ENCODE measurements around the gene RNU1-2.
"Not testable (repeated sequence)": the region's sequence is repeated elsewhere in the genome, so short reads cannot be mapped to it uniquely, and the experiment has no call there.

The RNU1-2 gene

GRCh38 chr1:16890539-16891021 lies 5.2 kb upstream of the RNU1-2 start:
- H3K4me1 ChIP-seq (ENCODE audit: control insufficient read depth, insufficient read depth, low read length); H3K36me3 ChIP-seq (ENCODE audit: control insufficient read depth, insufficient read depth, low read length); DNase-seq (ENCODE audit: low read depth, low spot score); H3K27ac ChIP-seq (ENCODE audit: low read length); H3K9me3 ChIP-seq (ENCODE audit: control insufficient read depth, insufficient read depth, low read length); H3K27me3 ChIP-seq (ENCODE audit: control insufficient read depth, insufficient read depth, low read length); H3K4me3 ChIP-seq (ENCODE audit: low read length): not testable (repeated sequence)
- WGBS (ENCODE audit: insufficient coverage, insufficient read length): no CpG with 5 or more reads among the region's 5 CpGs

- WGBS (ENCODE audit: insufficient coverage, insufficient read length): no CpG with 5 or more reads among the region's 4 CpGs
- not testable (repeated sequence) for H3K27me3 ChIP-seq (ENCODE audit: control insufficient read depth, insufficient read depth, low read length)
Measured at GRCh38 chr1:16891057-16891456, 4.7 kb upstream of the RNU1-2 start.

GRCh38 chr1:16892978-16893525 lies 2.7 kb upstream of the RNU1-2 start:
- H3K4me1 ChIP-seq (ENCODE audit: control insufficient read depth, insufficient read depth, low read length); DNase-seq (ENCODE audit: low read depth, low spot score); H3K27ac ChIP-seq (ENCODE audit: low read length); H3K4me3 ChIP-seq (ENCODE audit: low read length); H3K36me3 ChIP-seq (ENCODE audit: control insufficient read depth, insufficient read depth, low read length); H3K9me3 ChIP-seq (ENCODE audit: control insufficient read depth, insufficient read depth, low read length); H3K27me3 ChIP-seq (ENCODE audit: control insufficient read depth, insufficient read depth, low read length): not testable (repeated sequence)
- whole genome bisulfite sequencing (ENCODE audit: insufficient coverage, insufficient read length): no CpG with 5 or more reads among the region's 6 CpGs

More at GRCh38 chr1:16891057-16891456, 4.7 kb upstream of the RNU1-2 start:
- not testable (repeated sequence) for DNase-seq (ENCODE audit: low read depth, low spot score); H3K36me3 ChIP-seq (ENCODE audit: control insufficient read depth, insufficient read depth, low read length); H3K9me3 ChIP-seq (ENCODE audit: control insufficient read depth, insufficient read depth, low read length); H3K4me3 ChIP-seq (ENCODE audit: low read length); H3K4me1 ChIP-seq (ENCODE audit: control insufficient read depth, insufficient read depth, low read length); H3K27ac ChIP-seq (ENCODE audit: low read length)

GRCh38 chr1:16893796-16894195 lies 2.0 kb upstream of the RNU1-2 start:
- not testable (repeated sequence) for H3K36me3 ChIP-seq (ENCODE audit: control insufficient read depth, insufficient read depth, low read length); H3K27me3 ChIP-seq (ENCODE audit: control insufficient read depth, insufficient read depth, low read length); H3K4me1 ChIP-seq (ENCODE audit: control insufficient read depth, insufficient read depth, low read length); H3K4me3 ChIP-seq (ENCODE audit: low read length); H3K9me3 ChIP-seq (ENCODE audit: control insufficient read depth, insufficient read depth, low read length); DNase-seq (ENCODE audit: low read depth, low spot score); H3K27ac ChIP-seq (ENCODE audit: low read length)
- no CpG with 5 or more reads among the region's 4 CpGs for WGBS (ENCODE audit: insufficient coverage, insufficient read length)

- not testable (repeated sequence) for H3K27me3 ChIP-seq (ENCODE audit: control insufficient read depth, insufficient read depth, low read length); H3K4me1 ChIP-seq (ENCODE audit: control insufficient read depth, insufficient read depth, low read length); H3K27ac ChIP-seq (ENCODE audit: low read length); H3K4me3 ChIP-seq (ENCODE audit: low read length); H3K9me3 ChIP-seq (ENCODE audit: control insufficient read depth, insufficient read depth, low read length); DNase-seq (ENCODE audit: low read depth, low spot score); H3K36me3 ChIP-seq (ENCODE audit: control insufficient read depth, insufficient read depth, low read length)
- no CpG with 5 or more reads among the region's 6 CpGs for WGBS (ENCODE audit: insufficient coverage, insufficient read length)
Measured at GRCh38 chr1:16894338-16894737, 1.4 kb upstream of the RNU1-2 start.

- not testable (repeated sequence) for H3K36me3 ChIP-seq (ENCODE audit: control insufficient read depth, insufficient read depth, low read length); H3K4me1 ChIP-seq (ENCODE audit: control insufficient read depth, insufficient read depth, low read length); DNase-seq (ENCODE audit: low read depth, low spot score); H3K27ac ChIP-seq (ENCODE audit: low read length); H3K27me3 ChIP-seq (ENCODE audit: control insufficient read depth, insufficient read depth, low read length); H3K9me3 ChIP-seq (ENCODE audit: control insufficient read depth, insufficient read depth, low read length); H3K4me3 ChIP-seq (ENCODE audit: low read length)
- WGBS (ENCODE audit: insufficient coverage, insufficient read length): no CpG with 5 or more reads among the region's 6 CpGs
Measured at GRCh38 chr1:16895233-16895597, 565 bp upstream of the RNU1-2 start.

GRCh38 chr1:16896316-16897055 lies 706 bp downstream of the RNU1-2 start:
- H3K9me3 ChIP-seq (ENCODE audit: control insufficient read depth, insufficient read depth, low read length); DNase-seq (ENCODE audit: low read depth, low spot score); H3K36me3 ChIP-seq (ENCODE audit: control insufficient read depth, insufficient read depth, low read length); H3K4me1 ChIP-seq (ENCODE audit: control insufficient read depth, insufficient read depth, low read length); H3K27me3 ChIP-seq (ENCODE audit: control insufficient read depth, insufficient read depth, low read length); H3K27ac ChIP-seq (ENCODE audit: low read length): not testable (repeated sequence)
- H3K4me3 ChIP-seq (ENCODE audit: low read length): peak overlapping the region; percentile 22; the same call in 1 of the 2 replicates
- WGBS (ENCODE audit: insufficient coverage, insufficient read length): no CpG with 5 or more reads among the region's 24 CpGs

- H3K36me3 ChIP-seq (ENCODE audit: control insufficient read depth, insufficient read depth, low read length); DNase-seq (ENCODE audit: low read depth, low spot score); H3K27ac ChIP-seq (ENCODE audit: low read length); H3K9me3 ChIP-seq (ENCODE audit: control insufficient read depth, insufficient read depth, low read length); H3K4me1 ChIP-seq (ENCODE audit: control insufficient read depth, insufficient read depth, low read length); H3K27me3 ChIP-seq (ENCODE audit: control insufficient read depth, insufficient read depth, low read length); H3K4me3 ChIP-seq (ENCODE audit: low read length): not testable (repeated sequence)
- no CpG with 5 or more reads among the region's 1 CpG for WGBS (ENCODE audit: insufficient coverage, insufficient read length)
Measured at GRCh38 chr1:16897653-16898052, 1.9 kb downstream of the RNU1-2 start.

- not testable (repeated sequence) for DNase-seq (ENCODE audit: low read depth, low spot score); H3K27me3 ChIP-seq (ENCODE audit: control insufficient read depth, insufficient read depth, low read length); H3K4me3 ChIP-seq (ENCODE audit: low read length); H3K27ac ChIP-seq (ENCODE audit: low read length); H3K9me3 ChIP-seq (ENCODE audit: control insufficient read depth, insufficient read depth, low read length); H3K4me1 ChIP-seq (ENCODE audit: control insufficient read depth, insufficient read depth, low read length); H3K36me3 ChIP-seq (ENCODE audit: control insufficient read depth, insufficient read depth, low read length)
Measured at GRCh38 chr1:16898298-16898697, 2.5 kb downstream of the RNU1-2 start.

GRCh38 chr1:16899020-16899419 lies 3.2 kb downstream of the RNU1-2 start:
- no CpG with 5 or more reads among the region's 2 CpGs for WGBS (ENCODE audit: insufficient coverage, insufficient read length)
- not testable (repeated sequence) for H3K4me1 ChIP-seq (ENCODE audit: control insufficient read depth, insufficient read depth, low read length); H3K36me3 ChIP-seq (ENCODE audit: control insufficient read depth, insufficient read depth, low read length); H3K27me3 ChIP-seq (ENCODE audit: control insufficient read depth, insufficient read depth, low read length); H3K27ac ChIP-seq (ENCODE audit: low read length); H3K9me3 ChIP-seq (ENCODE audit: control insufficient read depth, insufficient read depth, low read length); H3K4me3 ChIP-seq (ENCODE audit: low read length); DNase-seq (ENCODE audit: low read depth, low spot score)

GRCh38 chr1:16900751-16901150 lies 5.0 kb downstream of the RNU1-2 start:
- Histone ChIP-seq H3K27ac (ENCODE audit: low read length) (no peak overlapping the region), H3K4me3 (ENCODE audit: low read length) (no peak overlapping the region), H3K4me1 (ENCODE audit: control insufficient read depth, insufficient read depth, low read length) (no peaks in the 10 kb centered on the region; the same call in 1 of the 2 replicates), H3K36me3 (ENCODE audit: control insufficient read depth, insufficient read depth, low read length) (no peaks in the 10 kb centered on the region), H3K9me3 (ENCODE audit: control insufficient read depth, insufficient read depth, low read length) (no peaks in the 10 kb centered on the region), H3K27me3 (ENCODE audit: control insufficient read depth, insufficient read depth, low read length) (no peaks in the 10 kb centered on the region)
- no peak for DNase-seq (ENCODE audit: low read depth, low spot score)
- WGBS (ENCODE audit: insufficient coverage, insufficient read length): no CpG with 5 or more reads among the region's 2 CpGs

Data from iPS DF 6.9 (cell line).